ENCODE data around the gene TGFBR3.

The TGFBR3 gene

GRCh38 chr1:91885716-91886506 is at the start of gene TGFBR3:
Gene TGFBR3 (minus strand): TSS chr1:91886151. CDS start chr1:91861531, 24,620 bp downstream.
- DNase-seq (ENCODE audit: low read depth) = peak; percentile 76

- DNase-seq (ENCODE audit: low read depth) = no peak
Measured at GRCh38 chr1:91929250-91929649, 43.3 kb upstream of the TGFBR3 start.

DNA sequence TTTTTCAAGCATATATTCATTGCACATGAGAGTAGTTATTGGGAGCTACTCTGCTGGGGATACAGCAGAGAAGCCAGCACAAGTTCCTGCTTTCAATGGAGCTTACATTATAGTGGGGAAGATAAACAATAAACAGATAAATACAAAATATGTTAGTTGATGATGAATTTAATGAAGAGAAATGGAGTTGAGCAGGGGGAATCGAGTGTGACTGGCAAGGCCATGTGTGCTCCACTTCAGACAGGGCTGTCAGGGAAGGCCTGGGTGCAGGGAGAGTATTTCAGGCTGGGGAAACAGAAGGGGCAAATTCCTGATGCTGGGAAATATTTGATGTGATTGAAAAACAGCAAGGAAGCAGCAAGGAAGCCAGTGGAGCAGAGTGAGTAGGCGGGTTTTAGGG is 42.1 kb upstream of the TGFBR3 start:
- DNase-seq (ENCODE audit: low read depth) = no peak

DNA sequence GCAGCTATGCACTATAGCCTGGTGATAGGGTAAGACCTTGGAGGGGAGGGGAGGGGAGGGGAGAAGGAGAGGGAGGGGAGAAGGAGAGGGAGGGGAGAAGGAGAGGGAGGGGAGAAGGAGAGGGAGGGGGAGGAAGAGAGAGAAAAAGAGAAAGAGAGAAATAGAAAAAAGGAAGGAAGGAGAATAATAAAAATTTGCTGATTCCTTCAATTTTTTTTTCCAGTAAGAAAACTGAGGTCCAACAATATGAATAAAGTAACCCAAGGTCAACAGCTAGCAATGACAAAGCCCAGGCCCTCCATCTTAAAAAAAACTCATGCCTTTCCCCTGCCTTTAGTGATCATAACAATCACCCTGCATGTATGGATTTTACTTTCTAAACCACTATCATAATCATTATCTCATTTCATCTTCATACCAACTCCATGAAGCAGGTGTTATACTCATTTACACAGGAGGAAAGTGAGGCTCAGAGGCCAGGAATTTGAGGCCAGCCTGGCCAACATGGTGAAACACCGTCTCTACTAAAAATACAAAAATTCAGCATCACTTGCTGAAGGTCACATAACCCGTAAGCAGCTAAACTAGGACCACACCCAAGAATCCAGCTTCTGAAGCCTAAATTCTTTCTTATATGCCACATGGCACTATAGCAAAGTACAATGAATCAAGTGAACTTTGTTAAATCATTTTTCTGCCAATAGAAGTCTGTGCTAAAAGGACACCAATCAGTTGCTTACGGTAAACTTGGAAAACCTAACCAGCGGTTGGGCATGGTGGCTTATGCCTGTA is 39.9 kb upstream of the TGFBR3 start:
- no peak for DNase-seq (ENCODE audit: low read depth)

- DNase-seq (ENCODE audit: low read depth) = no peak
Measured at GRCh38 chr1:91924146-91924545, 38.2 kb upstream of the TGFBR3 start.

DNA sequence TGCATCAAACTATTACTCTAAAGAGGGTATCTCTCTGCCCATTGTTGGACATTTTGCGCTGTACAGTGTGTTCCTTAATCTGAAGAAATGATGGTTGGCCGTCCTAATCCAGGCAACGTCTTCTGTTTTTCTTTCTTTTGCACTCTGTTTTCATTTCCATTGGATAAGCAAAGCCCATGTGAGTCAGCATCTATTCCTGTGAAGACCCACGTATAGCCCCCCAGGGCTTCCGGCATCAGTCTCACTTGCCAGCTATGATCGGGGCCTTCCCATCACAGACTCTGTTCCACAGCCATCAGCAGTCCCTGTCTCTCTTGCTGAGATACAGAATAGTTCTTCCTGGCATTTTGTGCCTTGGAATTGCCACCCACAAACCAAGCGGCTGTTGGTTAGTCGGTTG is 34.0 kb upstream of the TGFBR3 start:
- DNase-seq (ENCODE audit: low read depth) = no peak

GRCh38 chr1:91916811-91917460 is 31.0 kb upstream of the TGFBR3 start:
- no peak for DNase-seq (ENCODE audit: low read depth)

DNA sequence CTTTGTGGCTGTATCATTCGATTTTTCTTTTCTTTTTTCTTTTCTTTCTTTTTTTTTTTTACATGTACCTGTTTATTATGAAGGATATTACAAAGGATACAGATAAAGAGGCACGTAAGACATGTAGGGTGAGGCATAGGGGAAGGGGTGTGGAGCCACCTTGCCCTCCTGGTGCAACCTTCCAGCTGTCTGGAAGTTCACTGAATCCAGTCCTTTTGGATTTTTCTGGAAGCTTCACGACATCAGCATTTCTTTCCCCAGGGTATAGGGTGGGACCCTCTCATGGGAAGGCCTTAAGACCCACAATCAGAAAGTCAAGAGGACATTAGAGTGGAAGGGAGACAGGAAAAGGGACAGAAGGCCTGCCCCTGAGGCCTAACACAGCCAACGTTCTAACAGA is 30.1 kb upstream of the TGFBR3 start:
- DNase-seq (ENCODE audit: low read depth) = no peak

DNA sequence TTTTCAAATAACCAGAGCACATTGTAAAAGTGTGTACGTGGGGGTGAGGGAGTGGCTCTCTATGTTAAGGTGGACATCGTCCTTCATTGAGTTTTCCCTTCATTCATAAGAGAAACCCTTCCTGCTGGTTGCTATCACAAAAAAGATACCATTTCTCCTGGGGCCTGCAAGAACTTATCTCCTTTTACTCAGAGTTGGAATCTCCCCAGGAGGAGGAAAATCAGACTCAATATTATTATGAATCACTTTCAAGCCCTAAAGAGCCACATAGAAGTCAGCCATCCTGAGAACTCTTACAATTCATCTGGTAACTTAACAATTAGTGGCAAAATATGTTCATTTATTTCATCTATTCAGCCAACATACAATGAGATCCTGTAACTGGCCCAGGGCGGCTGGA is 27.1 kb upstream of the TGFBR3 start:
- DNase-seq (ENCODE audit: low read depth) = no peak

- DNase-seq (ENCODE audit: low read depth) = no peak
Measured at GRCh38 chr1:91912266-91912665, 26.3 kb upstream of the TGFBR3 start.

DNA sequence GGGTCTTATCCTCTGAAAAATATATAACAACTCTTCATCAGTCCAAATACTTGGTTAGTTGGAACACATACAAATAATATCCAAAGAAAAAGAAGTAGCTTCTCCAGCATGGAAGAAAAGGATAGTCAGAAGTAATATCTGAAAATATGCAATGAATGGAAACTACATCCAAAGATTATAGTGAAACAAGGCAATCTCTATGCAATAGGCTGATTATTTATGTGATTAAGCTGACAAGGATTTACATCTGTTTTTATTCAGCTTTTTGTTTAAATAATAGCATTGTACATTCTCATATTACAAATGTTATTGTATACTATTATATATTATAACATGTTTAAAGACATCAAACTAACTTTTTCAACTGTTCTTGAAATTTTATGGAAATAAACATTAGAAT is 15.3 kb upstream of the TGFBR3 start:
- no peak for DNase-seq (ENCODE audit: low read depth)

GRCh38 chr1:91900562-91900961 is 14.6 kb upstream of the TGFBR3 start:
- DNase-seq (ENCODE audit: low read depth) = no peak

DNA sequence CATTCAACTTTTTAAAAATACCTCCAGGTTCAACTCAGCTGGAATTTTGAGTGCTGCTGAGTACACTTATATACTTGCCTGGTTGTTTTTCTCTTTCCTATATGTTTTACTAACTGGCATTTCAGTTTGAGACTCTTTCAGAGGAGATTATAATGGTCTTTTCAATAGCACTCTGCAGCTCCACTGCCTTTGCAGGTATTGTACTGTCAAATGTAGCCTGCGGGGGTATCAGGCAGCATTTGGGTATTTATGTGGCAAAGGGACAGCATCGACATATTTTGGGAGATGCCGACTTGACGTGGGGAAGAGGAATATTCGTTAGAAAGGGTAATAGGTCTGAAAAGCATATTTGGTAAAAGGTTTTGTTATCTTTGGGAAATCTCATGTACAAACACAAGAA is 11.1 kb upstream of the TGFBR3 start:
- DNase-seq (ENCODE audit: low read depth) = no peak

GRCh38 chr1:91895832-91896556 is 10.0 kb upstream of the TGFBR3 start:
- DNase-seq (ENCODE audit: low read depth) = no peak

DNA sequence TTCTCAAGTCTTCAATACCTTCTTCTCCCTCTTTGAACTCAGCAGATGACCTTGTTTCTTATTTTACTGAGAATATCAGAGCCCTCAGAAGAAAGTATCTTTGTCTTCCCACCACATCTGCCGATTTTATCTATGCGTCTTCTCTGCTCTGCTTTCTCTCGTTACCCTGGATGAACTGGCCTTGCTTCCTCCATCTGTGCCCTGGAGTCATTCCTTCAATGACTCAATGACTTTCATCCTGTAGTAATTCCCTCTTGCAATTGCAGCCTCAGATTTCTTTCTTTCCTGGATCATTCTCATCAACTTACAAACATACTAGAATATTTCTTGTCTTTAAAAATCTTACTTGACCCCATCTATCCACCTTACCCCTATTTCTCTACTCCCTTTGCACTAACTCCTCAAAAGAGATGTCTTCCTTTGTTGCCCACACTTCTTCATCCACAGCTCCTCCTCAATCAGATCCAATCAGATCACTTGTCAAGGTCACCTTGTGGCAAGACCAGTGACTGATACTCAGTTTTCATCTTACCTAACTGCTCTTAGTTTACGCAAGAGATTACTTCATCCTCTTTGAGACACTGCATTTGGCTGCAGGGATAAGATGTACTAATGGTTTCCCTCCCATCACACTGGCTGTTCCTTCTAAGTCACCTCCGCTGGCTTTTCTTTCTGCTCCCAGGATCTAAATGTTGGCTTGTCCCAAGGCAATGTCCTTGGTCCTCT is 8.2 kb upstream of the TGFBR3 start:
- DNase-seq (ENCODE audit: low read depth) = no peak

DNA sequence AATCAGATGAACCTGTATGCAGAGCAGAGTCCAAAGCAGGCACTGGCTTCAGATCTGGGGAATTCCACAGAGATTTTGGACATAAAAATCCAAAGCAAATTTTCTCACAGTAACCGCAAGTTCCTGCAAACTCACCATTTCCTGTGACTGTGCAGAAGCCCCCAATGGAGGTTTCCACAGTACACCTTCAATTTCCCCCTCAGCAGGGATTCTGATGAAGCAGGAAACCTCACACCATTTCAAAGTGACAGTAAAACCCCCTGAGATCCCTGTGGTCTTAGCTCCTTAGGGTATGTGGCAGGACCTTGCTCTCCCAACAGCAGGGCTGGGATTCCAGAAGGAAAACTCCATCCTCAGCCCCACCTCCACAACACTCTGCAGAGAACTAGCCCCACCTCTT is 6.0 kb upstream of the TGFBR3 start:
- no peak for DNase-seq (ENCODE audit: low read depth)

GRCh38 chr1:91891454-91891853 is 5.5 kb upstream of the TGFBR3 start:
- DNase-seq (ENCODE audit: low read depth) = no peak

DNA sequence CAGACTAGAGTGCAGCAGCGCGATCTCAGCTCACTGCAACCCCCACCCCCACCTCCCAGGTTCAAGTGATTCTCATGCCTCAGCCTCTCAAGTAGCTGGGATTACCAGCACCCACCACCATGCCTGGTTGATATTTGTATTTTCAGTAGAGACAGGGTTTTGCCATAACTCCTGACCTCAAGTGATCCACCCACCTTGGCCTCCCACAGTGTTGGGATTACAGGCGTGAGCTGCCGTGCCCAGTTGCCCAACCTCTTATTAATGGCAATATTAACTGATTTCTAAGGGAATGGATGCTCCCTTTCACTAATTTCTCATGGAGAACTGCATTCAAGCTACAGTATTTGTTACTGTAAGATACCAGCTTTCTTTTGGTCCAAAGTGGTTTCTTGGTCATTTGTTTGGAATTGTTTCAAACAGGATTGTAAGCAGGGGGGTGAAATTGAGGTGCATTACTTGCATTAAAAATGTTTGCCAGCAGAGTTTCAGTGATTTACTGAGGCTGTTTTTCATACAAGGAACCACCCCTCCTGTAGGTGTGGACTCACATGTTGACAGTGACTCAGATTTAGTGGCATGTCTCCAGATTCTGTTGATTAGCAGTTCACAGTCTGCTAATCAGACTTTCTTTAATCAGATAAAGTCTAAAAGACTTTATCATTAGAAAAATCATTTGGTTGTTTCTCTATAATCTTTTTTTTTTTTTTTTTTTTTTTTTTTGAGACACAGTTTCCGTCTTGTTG is 3.9 kb upstream of the TGFBR3 start:
- DNase-seq (ENCODE audit: low read depth) = no peak

GRCh38 chr1:91885213-91885715 is 687 bp downstream of the TGFBR3 start:
- DNase-seq (ENCODE audit: low read depth) = peak; percentile 15

GRCh38 chr1:91884459-91885212 is 1.3 kb downstream of the TGFBR3 start:
- DNase-seq (ENCODE audit: low read depth) = peak; percentile 11
